Globus pallidus (tissue), 1 donor: ENCODE results near the gene HEXIM2.
"Not testable (repeated sequence)": the region's sequence is repeated elsewhere in the genome, so short reads cannot be mapped to it uniquely, and the experiment has no call there.

ENCODE experiments used
- DNase-seq: peaks from one replicate; pipeline ENCODE4 v3.0.0-alpha.2; 2015; ENCODE audit warnings: low spot score

The HEXIM2 gene, protein sequence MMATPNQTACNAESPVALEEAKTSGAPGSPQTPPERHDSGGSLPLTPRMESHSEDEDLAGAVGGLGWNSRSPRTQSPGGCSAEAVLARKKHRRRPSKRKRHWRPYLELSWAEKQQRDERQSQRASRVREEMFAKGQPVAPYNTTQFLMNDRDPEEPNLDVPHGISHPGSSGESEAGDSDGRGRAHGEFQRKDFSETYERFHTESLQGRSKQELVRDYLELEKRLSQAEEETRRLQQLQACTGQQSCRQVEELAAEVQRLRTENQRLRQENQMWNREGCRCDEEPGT

DNA sequence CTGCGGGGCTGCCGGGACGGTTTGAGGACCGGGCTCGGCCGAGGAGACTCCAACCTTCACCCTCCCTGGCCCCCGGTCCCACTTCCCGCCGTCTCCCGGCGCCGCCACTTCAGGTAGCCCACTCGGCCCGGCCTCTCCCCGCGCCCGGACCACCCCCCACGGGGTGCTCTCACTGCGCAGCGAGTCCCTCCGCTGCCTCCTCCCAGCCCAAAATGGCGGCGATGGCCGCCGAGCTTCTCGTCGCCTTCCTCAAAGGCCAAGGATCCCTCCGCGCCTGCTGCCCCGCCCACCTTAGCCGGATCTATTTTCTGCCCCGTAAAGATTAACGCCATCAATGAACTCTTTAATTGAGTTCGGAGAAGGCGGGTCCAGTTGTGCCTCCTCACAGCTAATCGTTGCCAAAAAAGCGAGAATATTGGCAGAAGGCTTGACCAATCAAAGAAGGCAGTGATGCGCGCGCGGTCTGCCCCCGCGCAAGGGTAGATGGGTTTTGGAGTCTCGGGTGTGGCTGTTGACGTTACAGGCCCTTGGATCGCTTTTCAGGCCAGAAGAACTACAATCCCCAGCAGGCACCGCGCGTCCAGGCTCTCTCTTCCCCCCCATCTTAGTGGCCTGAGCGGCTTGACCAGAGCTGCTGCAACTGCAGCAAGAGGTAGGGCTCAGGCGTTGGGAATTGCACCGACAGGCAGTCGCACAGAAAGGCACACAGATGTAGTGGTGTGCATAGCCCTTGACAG is at the start of gene HEXIM2:
Gene HEXIM2 (plus strand): TSS at position 588 of the 737 bp plus-strand sequence. CDS start 919 bp downstream, outside the sequence.
- peak; percentile 100 for DNase-seq

DNA sequence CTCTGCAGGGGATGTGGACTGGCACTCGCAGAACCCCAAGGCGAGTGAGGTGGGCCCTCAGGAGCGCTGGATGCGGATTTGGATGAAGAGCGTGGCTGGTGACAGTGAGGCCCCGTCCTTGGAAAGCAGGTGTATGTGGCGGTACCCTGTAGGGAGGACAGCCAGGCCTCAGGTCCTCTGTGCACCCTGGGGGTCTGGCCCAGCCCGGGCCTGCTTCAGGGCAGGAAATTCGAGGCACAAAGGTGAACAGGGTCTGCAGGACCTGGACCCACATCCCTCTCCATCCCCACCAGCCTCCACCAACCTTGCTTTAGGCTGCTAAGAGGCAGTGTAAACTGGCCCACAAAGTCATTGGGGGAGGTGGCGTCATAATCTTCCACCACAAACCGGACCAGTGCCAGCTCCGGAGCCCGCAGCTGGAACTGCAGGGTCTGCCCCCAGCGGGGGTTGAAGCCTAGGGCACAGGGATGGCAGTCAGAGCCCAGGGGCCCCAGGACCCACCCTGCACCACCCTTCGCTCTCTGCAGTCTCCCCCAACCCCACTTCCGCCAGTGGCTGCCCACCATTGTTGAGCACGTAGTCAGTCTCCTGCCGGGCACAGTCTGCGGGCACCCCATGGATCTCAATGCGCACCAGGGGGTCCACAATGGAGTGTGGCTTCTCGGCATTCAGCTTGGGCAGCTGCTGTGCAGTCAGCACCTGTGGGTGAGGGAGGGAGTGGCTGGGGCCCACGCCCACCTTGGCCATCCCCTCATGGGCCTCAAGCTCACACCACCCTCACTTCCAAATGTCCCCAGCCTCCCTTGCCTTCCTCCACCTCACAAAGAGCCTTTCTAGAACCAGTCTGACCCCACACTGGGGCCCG is 48.9 kb upstream of the HEXIM2 start:
- DNase-seq, result no peak

DNA sequence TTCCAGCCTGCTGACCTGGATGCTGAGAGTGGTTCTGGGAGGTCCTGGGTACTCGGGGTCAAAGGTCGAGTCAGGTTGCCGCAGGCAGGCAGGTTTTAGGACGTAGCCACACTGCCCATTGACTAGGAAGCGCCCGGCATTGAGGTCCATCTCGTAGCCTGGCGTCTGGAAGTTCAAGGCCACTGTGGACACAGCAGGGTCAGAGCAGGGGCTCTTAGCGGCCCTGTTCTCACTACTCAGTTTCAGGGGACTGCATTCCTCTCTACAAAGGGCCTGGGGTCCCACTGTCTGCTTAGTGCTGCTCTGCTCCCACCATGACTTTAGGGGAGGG is 48.3 kb upstream of the HEXIM2 start:
- DNase-seq, result no peak

DNA sequence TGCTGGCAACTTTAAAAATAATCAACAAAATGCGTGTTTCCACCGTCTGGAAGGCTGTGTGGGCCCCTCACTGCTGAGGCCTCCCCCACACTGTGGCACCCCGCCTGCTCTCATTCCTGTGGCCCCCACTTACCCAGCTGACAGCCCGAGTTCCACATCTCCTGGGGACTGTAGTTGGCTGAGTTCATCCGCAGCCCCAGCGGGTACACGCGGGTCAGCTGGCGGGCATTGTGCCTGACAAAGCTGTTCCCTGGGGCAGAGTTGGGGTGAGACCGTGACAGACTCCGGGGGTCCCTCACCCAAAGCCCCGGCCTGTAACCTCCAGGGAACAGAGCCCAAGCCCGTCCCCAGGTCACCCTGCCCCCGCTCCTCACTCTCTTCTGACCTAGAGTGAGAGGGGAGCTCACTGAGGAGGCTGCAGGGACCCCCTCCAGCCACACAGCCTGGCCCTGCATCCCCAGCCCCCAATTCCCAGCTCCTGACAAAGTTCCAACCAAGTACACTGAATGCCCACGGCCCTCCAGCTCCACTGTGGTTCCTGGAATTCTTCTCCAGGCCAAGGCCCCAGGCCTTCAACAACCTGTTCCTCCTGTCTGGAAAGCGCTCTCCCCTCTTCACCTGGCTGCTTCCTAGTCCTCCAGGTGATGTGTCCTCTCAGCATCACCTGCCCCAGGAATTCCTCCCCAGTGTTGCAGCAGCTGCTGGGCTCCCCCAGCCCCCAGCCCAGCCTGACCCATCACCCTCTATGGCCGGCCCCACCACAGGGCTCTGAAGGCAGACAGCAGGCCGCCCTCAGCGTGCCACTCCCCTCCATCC is 47.4 kb upstream of the HEXIM2 start:
- no peak for DNase-seq

DNA sequence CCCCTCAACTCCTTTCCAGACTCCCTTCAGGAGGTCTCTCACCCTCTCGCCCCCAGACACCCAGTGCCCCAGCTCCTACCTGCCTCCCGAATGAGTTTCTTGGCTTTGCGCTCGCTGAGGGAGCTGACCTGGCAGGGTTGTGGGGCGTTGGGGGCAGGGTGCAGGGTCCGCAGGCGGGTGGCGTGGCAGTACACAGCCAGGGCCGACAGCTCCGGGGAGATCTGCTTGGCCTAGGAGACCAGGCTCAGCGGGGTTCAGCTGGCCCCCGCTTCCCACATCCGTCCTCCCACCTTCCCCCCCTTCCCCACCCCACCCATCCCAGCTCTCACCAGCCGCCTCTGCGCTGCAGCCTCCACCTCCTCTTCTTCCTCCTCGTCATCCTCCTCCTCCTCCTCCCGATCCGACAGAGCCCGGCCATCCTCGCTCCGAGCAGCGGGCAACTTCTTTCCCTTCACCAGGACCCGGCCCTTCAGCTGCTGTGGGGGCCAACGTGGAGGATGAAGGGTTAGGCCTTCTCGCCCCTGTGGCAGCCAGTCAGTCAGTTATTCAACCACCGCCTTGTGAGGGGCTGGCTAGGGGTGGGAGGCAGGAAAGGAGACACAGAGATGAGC is 46.6 kb upstream of the HEXIM2 start:
- DNase-seq, result no peak

DNA sequence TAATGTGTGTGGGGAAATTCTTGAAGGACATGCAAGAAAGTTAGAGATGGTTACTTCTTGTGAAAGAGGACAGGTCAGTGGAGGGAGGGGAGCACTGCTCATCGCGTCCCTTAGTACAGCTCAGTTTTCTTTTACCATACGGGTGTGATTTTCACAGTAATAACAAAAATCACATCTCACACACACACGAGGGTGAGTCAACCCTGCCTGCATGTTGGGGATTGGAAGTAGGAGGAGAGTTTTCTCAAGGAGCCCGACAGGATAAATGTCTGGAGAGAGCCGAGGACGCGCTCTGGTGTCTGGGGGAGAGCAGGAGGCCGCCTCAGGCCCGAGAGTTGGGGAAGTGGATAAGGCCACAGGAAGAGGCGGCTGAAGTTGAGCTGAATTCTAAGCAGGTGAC is 45.8 kb upstream of the HEXIM2 start:
- DNase-seq, result no peak

DNA sequence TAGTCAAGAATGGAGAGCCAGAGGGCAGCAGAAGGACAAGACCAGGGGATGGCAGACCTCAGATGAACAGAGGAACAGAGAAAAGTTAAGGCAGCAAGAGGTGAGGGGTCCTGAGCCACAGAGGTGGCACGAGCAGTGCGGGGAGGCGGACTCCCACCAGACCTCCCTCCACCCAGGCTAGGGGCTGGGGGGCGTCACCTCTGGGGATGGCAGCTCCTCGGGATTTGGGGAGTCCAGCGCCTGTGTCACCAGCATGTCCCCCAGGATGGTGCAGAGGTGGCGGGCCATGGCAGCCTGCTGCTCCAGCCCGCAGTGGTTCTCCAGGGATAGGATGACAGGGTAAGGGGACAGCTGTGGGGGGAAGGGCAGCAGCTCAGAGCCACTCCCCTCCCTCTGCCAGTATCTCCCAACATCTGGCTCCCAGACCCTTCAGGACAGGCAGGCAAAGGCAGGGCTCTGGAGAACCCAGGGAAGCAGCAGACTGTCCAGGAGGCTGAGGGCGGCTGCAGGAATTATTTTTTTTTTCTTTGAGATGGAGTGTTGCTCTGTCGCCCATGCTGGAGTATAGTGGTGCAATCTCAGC is 45.1 kb upstream of the HEXIM2 start:
- DNase-seq, result no peak

DNA sequence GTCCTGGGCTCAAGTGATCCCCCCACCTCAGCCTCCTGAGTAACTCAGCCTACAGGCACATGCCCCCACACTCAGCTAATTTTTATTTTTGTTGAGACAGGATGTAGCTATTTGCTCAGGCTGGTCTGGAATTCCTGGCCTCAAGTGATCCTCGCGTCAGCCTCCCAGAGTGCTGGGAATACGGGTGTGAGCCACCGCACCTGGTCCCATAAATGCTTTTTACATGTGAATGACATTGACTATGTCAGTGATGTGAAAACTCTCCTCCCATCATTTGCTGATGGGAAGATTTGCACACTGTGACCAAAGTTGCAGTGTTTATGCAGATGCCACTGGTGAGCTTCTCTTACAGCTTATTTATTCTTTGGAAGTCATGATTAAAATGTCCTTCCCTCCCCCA is 44.3 kb upstream of the HEXIM2 start:
- no peak for DNase-seq

DNA sequence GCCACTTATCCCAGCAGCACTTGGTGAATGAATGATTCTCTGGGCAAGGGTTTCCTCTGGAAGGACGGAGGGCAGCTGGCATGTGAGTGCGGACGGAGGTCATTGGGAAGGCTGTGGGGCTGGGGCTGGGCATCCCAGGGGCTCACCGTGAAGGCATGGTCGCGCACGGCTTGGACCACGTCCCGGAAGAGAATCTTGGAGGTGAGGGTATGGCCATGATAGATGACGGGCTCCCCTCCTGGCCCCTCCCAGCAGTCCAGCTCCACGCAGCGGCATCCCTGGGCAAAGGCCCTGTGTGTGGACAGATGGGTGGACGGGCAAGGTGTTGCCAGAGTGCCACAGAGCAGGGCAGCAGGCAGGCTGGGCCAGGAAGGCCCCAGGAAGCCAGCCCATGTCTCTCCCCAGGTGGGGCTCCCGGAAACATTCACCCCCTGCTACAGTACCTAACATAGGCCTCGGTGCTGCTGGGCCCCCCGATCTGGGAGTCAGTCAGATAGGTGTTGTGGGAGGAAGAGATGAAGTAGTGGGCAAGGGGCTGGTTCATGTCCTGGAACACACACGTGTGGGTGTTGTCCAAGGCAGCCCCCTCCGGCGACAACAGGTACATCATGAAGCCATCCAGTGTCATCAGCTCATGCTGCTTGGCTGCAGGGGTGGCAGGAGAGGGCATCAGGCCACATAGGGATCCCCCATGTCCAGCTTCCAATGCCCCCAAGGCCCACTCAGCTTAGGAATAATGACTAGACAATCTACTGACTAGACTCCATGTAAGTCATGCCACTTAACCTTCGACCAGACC is 43.6 kb upstream of the HEXIM2 start:
- no peak for DNase-seq

DNA sequence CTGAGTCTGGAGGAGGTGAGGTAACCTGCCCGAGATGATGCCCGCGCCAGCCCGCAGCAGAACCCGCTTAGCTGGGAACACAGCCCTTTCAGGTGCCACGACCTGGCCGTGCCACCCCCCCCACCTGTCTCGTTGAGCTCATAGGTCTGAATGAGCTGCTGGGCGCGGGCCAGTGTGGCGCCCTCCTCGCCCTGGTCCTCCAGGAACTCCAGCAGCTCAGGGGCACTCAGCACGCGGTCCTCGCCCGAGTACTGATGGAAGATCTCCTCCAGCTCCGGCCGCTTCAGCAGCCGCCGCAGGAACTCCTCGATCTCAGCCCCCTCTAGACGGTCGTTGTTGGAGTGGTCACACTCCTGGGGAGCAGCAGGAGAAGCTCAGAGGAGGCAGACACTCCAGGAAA is 43.0 kb upstream of the HEXIM2 start:
- DNase-seq, result no peak

DNA sequence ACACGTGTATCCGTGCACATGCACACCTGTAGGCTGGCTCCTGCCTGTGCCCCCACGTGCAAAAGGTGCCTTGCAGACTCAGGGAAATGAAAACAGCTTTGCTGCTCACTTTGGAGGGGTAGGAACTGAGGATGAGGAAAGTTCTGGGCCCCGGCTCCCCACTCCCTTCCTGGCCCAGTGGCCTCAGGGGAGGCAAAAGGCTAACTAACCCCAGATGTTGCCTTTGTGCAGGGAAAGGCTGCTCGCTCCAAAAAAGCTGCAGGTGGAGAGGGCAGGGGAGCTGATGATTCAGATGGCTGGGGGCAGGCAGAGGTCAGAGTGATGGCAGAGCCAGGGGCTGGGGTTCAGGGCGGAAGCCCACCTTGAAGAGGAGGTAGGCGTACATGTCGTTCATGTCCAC is 41.7 kb upstream of the HEXIM2 start:
- DNase-seq, result no peak

DNA sequence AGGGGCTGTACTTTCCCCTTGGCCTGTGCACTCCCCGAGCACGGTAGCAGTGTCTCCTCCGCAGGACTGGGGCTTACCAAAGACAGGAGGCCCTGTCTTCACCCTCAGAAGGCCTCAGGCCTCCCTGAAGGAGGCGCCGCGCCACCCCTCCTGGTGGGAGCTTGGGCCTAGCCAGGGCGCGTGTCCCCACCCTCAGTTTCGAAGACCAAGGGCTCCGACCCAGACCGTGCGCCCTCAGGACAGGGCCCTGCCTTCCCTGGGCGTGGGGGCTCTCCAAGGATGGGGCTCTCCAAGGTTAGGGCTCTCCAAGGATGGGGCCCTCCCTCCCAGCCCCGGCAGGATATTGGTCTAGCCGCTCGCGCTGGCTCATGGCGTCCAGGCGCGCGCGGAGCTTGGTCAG is 41.1 kb upstream of the HEXIM2 start:
- DNase-seq, result no peak

DNA sequence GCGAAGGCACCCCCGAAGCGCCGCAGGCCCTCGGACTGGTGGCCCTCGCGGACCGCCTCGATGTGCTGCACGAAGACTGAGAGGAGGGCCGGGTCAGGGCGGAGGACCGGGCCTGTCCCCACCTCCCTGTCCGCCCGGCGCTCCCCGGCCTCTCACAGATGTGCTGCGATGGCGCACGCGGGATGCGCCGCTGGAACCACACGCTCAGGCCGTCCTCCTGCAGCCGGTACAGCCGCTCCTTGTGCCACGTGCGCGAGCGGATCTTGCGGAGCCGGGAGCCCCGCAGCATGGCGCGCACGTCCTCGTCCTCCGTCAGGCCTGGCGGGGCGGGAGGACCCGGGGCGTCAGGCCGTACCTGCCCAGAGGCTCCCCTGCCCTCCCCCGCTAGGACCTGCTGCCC is 40.6 kb upstream of the HEXIM2 start:
- DNase-seq, result no peak

DNA sequence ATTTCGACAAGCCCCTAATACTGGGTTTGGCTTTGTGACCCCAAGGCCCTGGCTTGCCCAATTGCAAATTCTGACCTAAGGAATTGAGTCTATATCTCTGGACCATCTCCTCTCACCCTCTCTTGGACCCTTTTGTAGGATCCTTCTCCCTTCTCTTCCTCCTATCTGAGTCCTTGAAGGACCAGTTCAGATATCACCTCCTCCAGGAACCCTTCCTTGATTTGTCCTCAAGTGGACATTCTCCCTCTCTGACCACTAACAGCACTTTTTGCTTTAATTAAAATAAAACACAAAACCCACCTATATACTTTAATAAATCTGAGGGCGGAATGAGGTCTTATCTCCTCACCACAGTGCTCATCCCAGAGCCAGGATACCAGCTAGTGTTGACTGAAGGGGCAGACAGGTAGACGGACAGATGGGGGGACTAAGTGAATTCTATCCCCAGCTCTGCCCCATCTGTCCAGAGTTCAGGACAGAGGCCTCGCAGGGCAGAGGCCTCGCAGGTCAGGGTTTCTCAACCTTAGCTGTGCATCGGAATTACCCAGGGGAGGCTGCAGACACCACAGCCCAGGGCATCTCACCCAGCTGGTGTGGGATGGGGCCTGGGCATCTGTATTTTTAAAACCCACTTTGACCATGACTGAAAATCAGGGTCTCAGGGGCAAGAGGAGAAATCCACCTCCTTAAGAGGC is 38.5 kb upstream of the HEXIM2 start:
- DNase-seq, result no peak

DNA sequence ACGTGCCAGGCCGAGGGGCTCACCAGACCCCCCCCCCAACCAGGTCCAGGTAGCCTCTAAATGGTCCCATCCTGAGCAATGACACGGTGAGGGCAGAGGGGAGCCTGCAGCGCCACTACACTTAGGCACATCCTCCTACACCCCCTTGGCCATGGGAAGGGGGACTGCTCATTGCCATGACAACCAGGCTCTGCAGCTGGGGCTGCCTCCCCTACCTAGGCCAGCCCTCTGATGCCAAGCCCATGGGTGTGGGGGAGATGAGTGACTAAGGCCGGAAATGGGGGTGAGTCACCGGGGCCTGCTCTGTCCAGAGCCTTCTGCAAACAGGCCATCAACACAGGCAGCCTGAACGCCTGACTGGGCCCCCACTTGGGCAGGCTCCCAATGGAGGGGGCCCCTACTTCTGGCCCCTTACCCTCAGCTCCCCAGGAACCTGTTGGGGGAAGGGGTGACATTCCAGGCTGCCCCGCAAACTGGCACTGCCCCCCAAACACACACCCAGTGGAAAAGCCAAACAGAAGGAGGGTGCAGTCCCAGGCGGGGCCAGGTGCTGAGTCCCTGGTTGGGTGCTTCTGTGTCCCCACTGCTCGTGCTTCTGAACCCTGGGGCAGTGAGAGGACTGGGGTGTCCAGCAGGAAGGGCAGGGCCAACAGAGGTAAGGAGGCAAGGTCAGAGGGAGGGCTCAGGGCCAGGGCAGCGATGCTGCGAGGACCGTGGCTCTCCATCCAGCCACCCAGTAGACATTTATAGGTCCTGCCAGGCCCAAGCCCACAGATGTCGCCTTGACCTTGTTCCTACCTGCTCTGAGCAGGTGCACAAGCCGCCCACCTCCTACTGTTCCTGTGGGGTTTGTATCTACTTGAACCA is 37.5 kb upstream of the HEXIM2 start:
- no peak for DNase-seq

DNA sequence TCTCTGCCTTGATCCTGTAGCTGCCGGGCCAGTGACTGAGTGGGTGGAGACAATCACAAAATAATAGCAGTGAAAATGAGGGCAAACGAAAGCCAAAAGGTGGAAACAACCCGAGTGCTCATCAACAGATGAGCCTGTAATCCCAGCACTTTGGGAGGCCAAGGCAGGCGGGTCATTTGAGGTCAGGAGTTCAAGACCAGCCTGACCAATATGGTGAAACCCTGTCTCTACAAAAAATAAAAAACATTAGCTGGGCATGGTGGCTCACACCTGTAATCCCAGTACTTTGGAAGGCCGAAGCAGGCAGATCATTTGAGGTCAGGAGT is 36.9 kb upstream of the HEXIM2 start:
- not testable (repeated sequence) for DNase-seq

DNA sequence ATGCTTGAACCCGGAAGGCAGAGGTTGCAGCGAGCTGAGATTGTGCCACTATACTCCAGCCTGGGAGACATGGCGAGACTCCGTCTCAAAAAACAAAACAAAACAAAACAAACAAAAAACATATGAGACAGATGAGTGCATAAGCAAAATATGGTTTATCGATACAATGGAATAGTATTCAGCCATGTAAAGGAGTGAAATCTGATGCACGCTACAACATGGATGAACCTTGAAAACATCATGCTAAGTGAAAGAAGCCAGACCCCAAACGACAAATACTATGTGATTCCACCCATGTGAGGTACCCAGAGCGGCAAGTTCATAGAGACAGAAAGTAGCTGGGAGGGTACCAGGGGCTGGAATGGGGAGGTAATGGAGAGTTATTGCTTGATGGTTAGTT is 36.2 kb upstream of the HEXIM2 start:
- no peak for DNase-seq

DNA sequence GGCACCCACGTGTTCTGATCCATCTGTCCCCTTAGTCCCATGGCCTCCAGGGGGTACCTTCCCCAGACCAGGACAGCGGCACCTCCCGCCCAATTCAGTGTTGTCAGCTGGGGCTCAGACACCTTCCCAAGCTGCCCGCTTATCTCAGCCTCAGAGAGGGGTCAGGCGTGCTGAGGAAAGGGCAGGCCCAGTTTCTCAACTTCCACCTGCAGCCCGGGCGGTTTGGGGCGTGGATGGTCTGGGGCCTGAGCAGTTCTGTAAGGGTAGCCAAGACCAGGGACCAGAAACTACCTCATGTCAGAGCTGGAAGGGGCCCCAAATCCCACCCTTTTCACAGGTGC is 34.5 kb upstream of the HEXIM2 start:
- DNase-seq, result no peak
